Measurements from ENCODE around the gene ATP1A1. TPM values are rescaled to one million over a fixed set of nuclear protein-coding genes. Genes with fewer than 3 reads are reported as not detected.

The ATP1A1 gene
- total RNA-seq, 2 donors from 2014 or later, result 177 to 206 TPM

DNA sequence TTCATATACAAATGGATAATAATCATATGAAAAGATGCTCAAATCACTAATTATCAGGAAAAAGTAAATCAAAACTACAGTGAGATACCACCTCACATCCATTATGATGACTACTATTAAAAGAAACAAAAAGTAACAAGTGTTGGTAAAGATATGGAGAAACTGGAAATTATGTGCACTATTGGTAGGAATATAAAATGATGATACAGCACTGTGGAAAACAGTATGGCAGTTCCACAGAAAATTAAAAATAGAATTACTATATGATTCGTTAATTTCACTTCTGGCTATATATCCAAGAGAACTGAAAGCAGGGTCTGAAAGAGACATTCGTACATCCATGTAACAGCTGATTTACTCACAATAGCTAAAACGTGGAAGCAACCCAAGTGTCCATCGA lies 21.1 kb upstream of the ATP1A1 start:
- peak overlapping the region; percentile 43 for H3K27ac Mint-ChIP-seq
- no peaks in the 10 kb centered on the region for H3K27me3 Mint-ChIP-seq (ENCODE audit: low read depth)
- H3K9me3 Mint-ChIP-seq, result peaks cover 0 to 3% of the 10 kb centered on the region in 2 donors
- no peaks in the 10 kb centered on the region for H3K36me3 Mint-ChIP-seq (ENCODE audit: insufficient read depth in 2 of 2)
- DNase-seq (no peak), ATAC-seq (replicated peaks in 1 of 2) (no peak)
- peaks cover 25% of the 10 kb centered on the region for H3K4me1 Mint-ChIP-seq (ENCODE audit: low read depth)
- peak overlapping the region; percentile 19 to 25 for H3K4me3 Mint-ChIP-seq

DNA sequence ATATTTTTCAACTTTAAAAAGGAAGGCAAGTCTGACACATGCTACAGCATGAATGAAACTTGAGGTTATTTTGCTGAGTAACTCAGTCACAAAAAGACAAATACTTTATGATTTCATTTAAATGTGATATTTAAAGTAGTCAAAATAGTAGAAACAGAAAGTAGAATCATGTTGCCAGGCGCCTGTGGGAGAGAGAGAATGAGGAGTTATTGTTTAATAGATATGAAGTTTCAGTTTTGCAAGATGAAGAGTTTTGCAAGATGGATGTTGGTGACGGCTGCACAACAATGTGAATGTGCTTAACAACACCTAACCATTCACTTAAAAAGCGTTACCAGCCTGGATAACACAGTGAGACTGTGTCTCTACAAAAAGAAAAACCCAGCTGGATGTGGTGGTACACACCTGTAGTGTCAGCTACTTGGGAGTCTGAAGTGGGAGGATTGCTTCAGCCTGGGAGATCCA lies 20.7 kb upstream of the ATP1A1 start:
- Mint-ChIP-seq H3K4me1 (ENCODE audit: low read depth) (peaks cover 24% of the 10 kb centered on the region), H3K36me3 (ENCODE audit: insufficient read depth in 2 of 2) (no peaks in the 10 kb centered on the region), H3K4me3 (peak overlapping the region; percentile 19 to 25), H3K27ac (peak overlapping the region; percentile 43), H3K27me3 (ENCODE audit: low read depth) (no peaks in the 10 kb centered on the region), H3K9me3 (peaks cover 0 to 3% of the 10 kb centered on the region in 2 donors)
- ATAC-seq (replicated peaks in 1 of 2) (peak; percentile 60 to 79), DNase-seq (peak in 1 of 2 donors; percentile 14)

DNA sequence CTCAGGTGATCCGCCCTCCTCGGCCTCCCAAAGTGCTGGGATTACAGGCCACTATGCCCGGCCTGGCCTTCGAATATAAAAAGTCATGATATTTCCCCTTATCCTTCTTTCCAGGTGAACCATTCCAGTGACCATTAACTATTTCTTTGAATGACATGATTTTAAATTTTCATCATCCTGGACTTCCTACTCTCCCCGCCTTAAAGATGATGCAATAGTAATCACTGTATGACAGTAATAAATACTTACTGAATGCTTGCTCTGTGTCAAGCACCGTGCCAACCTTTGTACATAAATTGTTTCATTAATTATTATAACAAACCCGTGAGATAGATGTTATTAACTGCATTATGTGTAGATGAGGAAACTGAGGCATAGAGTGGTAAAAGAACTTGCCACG lies 19.9 kb upstream of the ATP1A1 start:
- ATAC-seq (replicated peaks in 1 of 2) (no peak), DNase-seq (no peak)
- Mint-ChIP-seq H3K4me1 (ENCODE audit: low read depth) (peaks cover 23% of the 10 kb centered on the region), H3K9me3 (peaks cover 0 to 3% of the 10 kb centered on the region in 2 donors), H3K4me3 (no peak overlapping the region), H3K27me3 (ENCODE audit: low read depth) (no peaks in the 10 kb centered on the region), H3K36me3 (ENCODE audit: insufficient read depth in 2 of 2) (no peaks in the 10 kb centered on the region), H3K27ac (no peak overlapping the region)

DNA sequence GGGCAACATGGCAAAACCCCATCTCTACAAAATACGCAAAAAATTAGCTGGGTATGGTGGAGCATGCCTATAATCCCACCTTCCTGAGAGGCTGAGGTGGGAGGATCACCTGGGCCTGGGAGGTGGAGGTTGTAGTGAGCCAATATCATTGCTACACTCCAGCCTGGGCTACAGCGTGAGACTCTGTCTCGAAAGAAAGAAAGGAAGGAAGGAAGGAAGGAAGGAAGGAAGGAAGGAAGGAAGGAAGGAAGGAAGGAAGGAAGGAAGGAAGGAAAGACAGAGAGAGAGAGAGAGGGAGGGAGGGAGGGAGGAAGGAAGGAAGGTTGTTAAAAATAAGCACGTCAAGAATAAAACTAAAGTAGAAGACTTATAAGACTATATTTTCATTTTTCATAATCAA lies 17.0 kb upstream of the ATP1A1 start:
- Mint-ChIP-seq H3K27ac (no peak overlapping the region), H3K9me3 (no peaks in the 10 kb centered on the region), H3K36me3 (ENCODE audit: insufficient read depth in 2 of 2) (no peaks in the 10 kb centered on the region), H3K4me3 (no peak overlapping the region), H3K27me3 (ENCODE audit: low read depth) (no peaks in the 10 kb centered on the region), H3K4me1 (ENCODE audit: low read depth) (peaks cover 36% of the 10 kb centered on the region)
- ATAC-seq (replicated peaks in 1 of 2), result no peak
- no peak for DNase-seq

- no peak overlapping the region for H3K27ac Mint-ChIP-seq
- peaks cover 31% of the 10 kb centered on the region for H3K4me1 Mint-ChIP-seq (ENCODE audit: low read depth)
- H3K36me3 Mint-ChIP-seq (ENCODE audit: insufficient read depth in 2 of 2), result no peaks in the 10 kb centered on the region
- DNase-seq, result no peak
- no peak for ATAC-seq (replicated peaks in 1 of 2)
- no peaks in the 10 kb centered on the region for H3K27me3 Mint-ChIP-seq (ENCODE audit: low read depth)
- H3K4me3 Mint-ChIP-seq, result no peak overlapping the region
- no peaks in the 10 kb centered on the region for H3K9me3 Mint-ChIP-seq
Measured at GRCh38 chr1:116356673-116357072, 16.4 kb upstream of the ATP1A1 start.

GRCh38 chr1:116357487-116357886 lies 15.6 kb upstream of the ATP1A1 start:
- DNase-seq, result no peak
- Mint-ChIP-seq H3K4me3 (no peak overlapping the region), H3K27ac (no peak overlapping the region), H3K36me3 (ENCODE audit: insufficient read depth in 2 of 2) (no peaks in the 10 kb centered on the region), H3K9me3 (no peaks in the 10 kb centered on the region), H3K4me1 (ENCODE audit: low read depth) (peaks cover 23% of the 10 kb centered on the region), H3K27me3 (ENCODE audit: low read depth) (no peaks in the 10 kb centered on the region)
- ATAC-seq (replicated peaks in 1 of 2), result no peak

DNA sequence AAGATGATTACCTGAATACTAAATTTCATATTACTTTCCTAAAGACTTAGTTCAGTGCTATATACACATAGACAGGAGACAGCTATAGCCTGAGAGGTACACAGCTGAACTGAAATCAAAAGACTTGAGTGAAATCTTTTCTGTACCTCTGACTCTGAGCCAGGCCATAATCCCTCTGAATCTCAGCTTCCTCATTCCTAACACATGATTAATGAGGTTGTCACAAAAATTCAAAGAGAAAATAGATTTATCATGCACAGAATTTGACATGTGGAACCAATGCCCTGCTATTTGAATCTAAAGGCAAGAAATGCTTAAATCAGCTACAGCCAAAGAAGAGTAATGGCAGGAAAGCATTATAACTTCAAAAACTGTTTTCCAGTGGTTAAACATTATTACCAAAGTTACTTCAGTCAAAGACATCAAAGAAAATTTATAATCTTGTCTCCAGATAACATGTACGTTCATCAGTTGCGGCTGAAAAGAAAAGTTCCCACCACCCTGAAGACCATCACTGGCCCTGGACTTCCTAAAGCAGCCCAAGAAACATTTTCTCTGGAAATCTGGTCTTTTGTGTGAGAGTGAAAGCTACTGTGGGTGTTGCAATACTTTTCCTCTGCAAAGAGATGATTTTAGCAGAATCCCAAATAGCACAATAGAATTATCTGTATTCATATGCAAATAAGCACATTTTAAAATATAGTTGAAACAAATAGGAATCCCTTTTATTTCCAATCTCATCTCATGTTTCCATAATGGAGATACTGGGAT lies 13.8 kb upstream of the ATP1A1 start:
- H3K27ac Mint-ChIP-seq, result no peak overlapping the region
- peaks cover 21% of the 10 kb centered on the region for H3K4me1 Mint-ChIP-seq (ENCODE audit: low read depth)
- H3K4me3 Mint-ChIP-seq, result no peak overlapping the region
- DNase-seq (no peak), ATAC-seq (replicated peaks in 1 of 2) (no peak)
- no peaks in the 10 kb centered on the region for H3K36me3 Mint-ChIP-seq (ENCODE audit: insufficient read depth in 2 of 2)
- H3K9me3 Mint-ChIP-seq, result no peaks in the 10 kb centered on the region
- H3K27me3 Mint-ChIP-seq (ENCODE audit: low read depth), result no peaks in the 10 kb centered on the region

- H3K36me3 Mint-ChIP-seq (ENCODE audit: insufficient read depth in 2 of 2), result no peaks in the 10 kb centered on the region
- no peaks in the 10 kb centered on the region for H3K27me3 Mint-ChIP-seq (ENCODE audit: low read depth)
Measured at GRCh38 chr1:116359871-116360270, 13.2 kb upstream of the ATP1A1 start.

DNA sequence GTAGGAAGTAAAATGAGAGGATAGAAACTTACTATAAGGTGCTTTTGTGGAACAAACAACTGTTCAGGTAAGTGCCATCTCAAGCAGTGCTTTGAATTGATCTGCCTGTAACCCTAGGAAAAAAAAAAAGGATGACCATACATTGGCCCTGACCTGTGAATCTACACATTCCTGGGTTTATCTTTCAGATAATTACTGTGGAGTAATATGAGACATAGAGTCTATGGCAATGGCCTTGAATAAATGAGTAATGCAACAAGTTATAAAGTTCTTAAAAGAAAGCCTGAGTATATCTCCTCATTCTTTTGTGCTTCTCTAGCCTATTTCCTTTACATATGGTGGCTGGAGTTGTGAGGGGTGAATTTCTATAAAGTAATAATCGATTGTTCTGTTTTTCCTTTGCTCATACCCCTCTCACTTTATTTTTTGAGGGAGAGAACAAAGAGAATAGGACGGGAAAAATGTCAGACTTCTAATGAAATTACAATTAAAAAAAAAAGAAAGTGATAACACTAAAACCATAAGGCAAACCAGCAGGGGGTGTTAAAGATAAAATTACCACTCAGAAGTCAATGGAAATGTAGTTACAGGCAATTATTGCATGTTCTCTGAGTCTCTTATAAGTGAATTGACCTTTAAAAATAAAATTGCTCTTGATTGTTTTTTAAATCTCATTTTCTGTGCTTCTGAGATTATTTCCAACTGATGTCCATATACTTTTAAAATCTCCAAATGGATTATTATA lies 12.4 kb upstream of the ATP1A1 start:
- Mint-ChIP-seq H3K9me3 (no peaks in the 10 kb centered on the region), H3K4me3 (no peak overlapping the region), H3K27me3 (ENCODE audit: low read depth) (no peaks in the 10 kb centered on the region), H3K27ac (no peak overlapping the region), H3K4me1 (ENCODE audit: low read depth) (peaks cover 21% of the 10 kb centered on the region), H3K36me3 (ENCODE audit: insufficient read depth in 2 of 2) (no peaks in the 10 kb centered on the region)
- DNase-seq (no peak), ATAC-seq (replicated peaks in 1 of 2) (no peak)

More at GRCh38 chr1:116359871-116360270, 13.2 kb upstream of the ATP1A1 start:
- DNase-seq (no peak), ATAC-seq (replicated peaks in 1 of 2) (no peak)
- Mint-ChIP-seq H3K4me1 (ENCODE audit: low read depth) (peaks cover 21% of the 10 kb centered on the region), H3K27ac (no peak overlapping the region), H3K9me3 (no peaks in the 10 kb centered on the region), H3K4me3 (no peak overlapping the region)

- DNase-seq (no peak), ATAC-seq (replicated peaks in 1 of 2) (no peak)
- Mint-ChIP-seq H3K9me3 (no peaks in the 10 kb centered on the region), H3K27me3 (ENCODE audit: low read depth) (no peaks in the 10 kb centered on the region), H3K36me3 (ENCODE audit: insufficient read depth in 2 of 2) (no peaks in the 10 kb centered on the region), H3K27ac (no peak overlapping the region), H3K4me3 (no peak overlapping the region), H3K4me1 (ENCODE audit: low read depth) (peaks cover 19% of the 10 kb centered on the region)
Measured at GRCh38 chr1:116361648-116362047, 11.4 kb upstream of the ATP1A1 start.

- H3K27me3 Mint-ChIP-seq (ENCODE audit: low read depth), result no peaks in the 10 kb centered on the region
- peaks cover 15% of the 10 kb centered on the region for H3K4me1 Mint-ChIP-seq (ENCODE audit: low read depth)
- H3K4me3 Mint-ChIP-seq, result no peak overlapping the region
- H3K36me3 Mint-ChIP-seq (ENCODE audit: insufficient read depth in 2 of 2), result no peaks in the 10 kb centered on the region
- no peaks in the 10 kb centered on the region for H3K9me3 Mint-ChIP-seq
- DNase-seq (no peak), ATAC-seq (replicated peaks in 1 of 2) (no peak)
- H3K27ac Mint-ChIP-seq, result no peak overlapping the region
Measured at GRCh38 chr1:116362050-116362449, 11.0 kb upstream of the ATP1A1 start.

- H3K27ac Mint-ChIP-seq, result no peak overlapping the region
- H3K36me3 Mint-ChIP-seq (ENCODE audit: insufficient read depth in 2 of 2), result no peaks in the 10 kb centered on the region
- H3K27me3 Mint-ChIP-seq (ENCODE audit: low read depth), result peaks cover 5% of the 10 kb centered on the region
- H3K4me1 Mint-ChIP-seq (ENCODE audit: low read depth), result peaks cover 3% of the 10 kb centered on the region
- ATAC-seq (replicated peaks in 1 of 2) (no peak), DNase-seq (no peak)
- no peak overlapping the region for H3K4me3 Mint-ChIP-seq
- H3K9me3 Mint-ChIP-seq, result no peaks in the 10 kb centered on the region
Measured at GRCh38 chr1:116365353-116365780, 7.7 kb upstream of the ATP1A1 start.

- ATAC-seq (replicated peaks in 1 of 2) (no peak), DNase-seq (no peak)
- Mint-ChIP-seq H3K4me1 (ENCODE audit: low read depth) (no peaks in the 10 kb centered on the region), H3K27me3 (ENCODE audit: low read depth) (peaks cover 7% of the 10 kb centered on the region), H3K4me3 (no peak overlapping the region), H3K36me3 (ENCODE audit: insufficient read depth in 2 of 2) (no peaks in the 10 kb centered on the region), H3K27ac (no peak overlapping the region), H3K9me3 (no peaks in the 10 kb centered on the region)
Measured at GRCh38 chr1:116365857-116366256, 7.2 kb upstream of the ATP1A1 start.
